GM19372 (cell line): ENCODE measurements around the gene DNAJB6.

Source experiments
- ATAC-seq: cut with Tn5 transposase; IDR thresholded peaks from one replicate; pipeline ENCODE4 v1.9.1; 2021; ENCODE audit warnings: mild to moderate bottlenecking, low read depth, moderate library complexity; ENCODE audit not compliant: unreplicated experiment

The DNAJB6 gene

DNA sequence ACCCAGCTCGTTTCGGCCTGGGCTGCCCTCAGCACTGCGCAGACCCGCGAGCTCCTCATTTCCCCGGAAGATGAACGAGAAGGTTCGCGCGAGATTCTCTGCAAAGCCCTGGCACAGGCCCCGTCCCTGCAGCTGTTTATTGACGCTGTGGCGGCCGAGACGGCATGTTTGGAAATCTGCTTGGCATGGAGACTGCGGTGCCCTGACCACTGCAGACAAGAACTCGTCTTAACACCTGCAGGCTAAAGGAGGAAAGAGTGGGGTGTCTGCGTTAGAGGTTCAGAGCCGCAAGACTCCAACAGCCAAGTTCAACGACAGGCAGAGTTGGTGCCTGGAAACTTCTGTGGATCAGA is 125.6 kb downstream of the DNAJB6 start:
- no peak for ATAC-seq

DNA sequence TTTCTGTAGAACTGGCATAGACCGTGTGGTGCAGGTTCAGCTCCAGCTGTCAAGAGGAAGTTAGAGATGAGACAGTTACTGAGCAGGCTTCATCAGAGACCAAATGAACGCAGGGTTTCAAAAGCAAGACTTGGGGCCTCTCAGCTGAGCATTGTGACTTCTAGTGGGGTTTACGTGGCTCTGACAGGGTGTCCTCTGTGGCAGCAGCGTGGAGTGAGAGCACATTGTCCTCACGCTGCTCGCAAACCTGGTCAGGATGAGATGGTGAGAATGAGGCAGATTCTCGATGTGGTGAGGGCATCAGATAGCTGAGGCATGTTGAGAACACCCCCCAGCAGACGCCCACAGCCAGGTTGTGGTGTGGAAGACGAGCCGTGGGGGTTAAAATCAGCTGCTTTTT is 126.0 kb downstream of the DNAJB6 start:
- no peak for ATAC-seq

DNA sequence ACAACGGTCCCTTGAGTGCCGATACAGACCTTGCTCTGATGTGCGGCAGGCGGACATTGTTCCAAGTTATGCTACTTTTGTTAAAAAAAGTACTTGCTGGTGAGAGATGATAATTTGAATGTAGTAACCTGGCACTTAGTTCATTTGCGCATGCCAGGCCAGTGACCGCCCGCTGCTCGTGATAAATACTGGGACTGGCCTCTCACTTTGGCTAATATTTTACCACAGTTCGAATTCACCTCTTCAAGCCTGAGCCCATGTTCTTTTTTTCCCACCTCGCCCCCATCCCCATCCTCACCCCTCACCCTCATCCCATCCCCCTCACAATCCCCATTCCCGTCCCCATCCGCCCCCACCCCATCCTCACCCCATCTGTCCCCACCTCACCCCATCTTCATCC is 126.4 kb downstream of the DNAJB6 start:
- no peak for ATAC-seq

DNA sequence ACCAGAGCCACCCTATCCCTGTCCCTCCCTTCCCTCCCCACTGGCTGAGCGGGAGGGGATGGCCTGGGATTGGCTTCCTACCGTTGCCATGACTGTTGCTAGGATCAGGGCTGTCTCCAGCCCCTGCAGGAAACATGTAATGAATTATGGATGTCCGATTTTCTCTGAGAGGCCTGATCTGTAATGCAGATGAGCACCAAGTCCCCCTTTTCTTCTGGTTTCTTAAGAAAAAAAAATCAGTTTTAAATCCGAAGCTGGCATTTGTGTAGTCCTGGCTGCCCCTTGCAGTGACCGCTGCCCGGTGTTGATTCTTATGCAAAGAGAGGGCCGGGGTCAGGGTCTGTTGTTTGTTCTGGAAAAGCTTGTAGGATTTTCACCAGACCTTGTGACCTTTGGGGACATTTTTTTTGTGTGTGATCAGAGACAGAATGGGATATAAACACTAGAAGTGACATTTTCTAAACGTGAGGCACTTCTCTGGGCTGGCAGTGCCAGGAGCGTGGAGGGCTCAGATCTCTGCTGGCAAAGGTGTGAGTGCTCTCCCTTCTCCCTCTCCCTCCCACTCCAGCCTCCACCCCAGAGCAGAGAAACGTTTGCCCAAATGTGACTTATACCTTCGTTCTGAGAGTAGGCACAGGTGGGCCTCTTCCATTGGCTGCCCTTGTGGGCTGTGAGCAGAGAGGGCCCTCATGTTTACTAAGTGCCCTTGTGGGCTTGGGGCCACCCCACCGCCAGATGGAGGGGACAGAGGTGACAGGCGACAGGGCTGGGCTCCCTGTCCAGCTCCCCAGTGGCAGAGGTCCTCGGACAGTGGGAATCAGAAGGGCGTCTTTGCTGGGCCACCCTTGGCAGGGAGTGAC is 127.5 kb downstream of the DNAJB6 start:
- no peak for ATAC-seq

DNA sequence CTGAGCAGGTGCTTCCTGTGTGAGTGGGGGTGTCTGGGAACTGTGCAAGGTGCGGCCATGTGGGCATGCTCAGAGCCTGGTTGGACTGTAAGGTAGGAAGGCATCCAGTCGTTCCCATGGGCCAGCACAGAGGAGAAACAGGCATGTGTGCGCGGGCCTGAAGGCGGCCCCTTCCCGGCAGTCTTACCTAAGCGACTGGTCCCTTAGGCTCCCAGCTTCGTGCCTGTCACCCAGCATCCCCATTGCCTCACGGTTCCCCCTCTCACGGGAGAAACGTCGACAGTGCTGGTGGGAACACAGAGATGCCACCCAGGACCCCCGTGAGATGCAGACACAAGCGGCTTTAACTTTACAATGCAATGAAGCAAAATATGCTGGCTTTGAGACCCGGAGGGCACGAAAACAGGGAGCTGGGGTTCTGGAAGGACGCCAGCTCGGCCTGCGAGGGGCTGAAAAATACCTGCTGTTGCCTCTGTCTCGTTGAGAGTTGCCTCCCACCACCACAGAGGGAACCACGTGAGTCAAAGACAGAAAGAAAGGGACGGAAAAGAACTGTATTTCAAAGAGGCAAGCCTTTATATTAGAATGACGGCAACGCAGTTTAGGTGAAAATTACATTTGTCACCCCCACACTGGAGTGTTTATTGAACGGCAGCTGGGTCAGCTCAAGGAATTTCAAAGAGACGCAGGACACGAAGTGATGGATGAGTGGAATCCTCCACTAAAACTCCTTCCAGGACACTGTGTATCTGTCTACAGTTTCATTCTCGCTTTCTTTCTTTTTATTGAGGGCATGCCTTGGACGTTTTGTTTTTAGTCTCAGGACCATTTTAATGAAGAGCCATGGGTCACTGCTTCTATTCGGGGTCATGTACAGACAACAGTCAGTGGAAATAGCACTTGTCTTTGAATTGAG is 128.4 kb downstream of the DNAJB6 start:
- no peak for ATAC-seq

DNA sequence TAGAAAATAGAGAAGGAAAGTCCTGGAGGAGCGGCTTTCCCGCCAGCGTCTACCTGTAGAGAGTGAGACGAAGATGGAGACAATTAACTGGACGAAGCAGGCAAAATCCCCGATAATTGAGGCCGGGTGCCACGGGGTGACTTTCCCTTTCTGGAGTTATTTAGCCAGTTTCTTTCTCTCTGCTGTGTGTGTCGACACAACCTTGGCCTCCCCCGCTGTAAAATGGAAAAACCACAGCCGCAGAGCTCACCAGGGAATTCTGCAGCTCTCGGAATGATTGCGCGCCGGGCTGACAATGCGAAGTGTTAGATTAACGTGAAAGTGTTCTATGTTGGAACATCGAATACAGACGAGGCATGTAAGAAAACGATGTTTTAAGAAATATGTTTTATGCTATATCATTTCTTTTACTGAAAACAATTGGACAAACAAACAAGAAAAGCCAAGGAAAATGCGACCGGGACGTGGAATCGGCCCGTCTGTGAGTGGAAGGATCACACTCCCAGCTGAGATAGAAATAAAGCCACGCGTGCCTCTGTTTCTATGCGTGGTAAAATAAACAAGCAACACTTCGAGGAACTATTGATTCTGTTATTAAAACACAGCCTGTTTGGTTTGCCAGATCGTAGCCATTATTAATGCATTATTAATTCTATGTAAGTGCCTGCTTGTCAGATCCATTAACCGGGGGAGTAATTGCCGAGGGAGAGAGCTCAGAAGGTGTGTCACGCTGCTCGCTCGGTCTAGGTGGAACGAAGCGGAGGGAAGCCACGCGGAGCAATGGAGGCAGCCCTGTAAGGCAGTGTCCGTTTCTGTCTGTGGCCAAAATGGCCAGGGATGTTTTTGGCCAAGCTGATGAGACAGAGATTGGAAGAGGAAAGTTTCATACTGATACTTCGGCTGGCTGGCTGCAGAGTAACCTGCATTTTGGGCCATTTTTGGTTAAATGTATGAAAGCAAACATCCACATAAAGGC is 129.4 kb downstream of the DNAJB6 start:
- ATAC-seq = no peak

DNA sequence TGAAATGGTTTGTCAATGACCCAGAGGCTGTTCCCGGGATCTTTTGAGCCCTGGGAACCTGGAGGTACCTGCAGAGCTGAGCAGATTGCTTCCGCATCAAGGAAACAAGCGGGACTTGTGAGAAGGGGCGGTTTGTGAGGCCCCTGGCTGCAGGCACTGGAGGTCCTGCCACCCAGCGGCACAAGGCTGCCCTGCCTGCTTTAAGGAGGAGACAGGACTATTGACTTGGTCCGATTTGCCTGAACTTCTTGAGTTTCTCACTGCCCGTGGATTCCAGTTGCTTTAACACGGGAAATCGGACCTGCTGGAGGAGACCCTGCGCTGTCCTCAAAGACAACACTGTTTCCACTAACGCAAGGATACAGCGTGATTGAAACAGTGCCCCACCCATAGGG is 130.1 kb downstream of the DNAJB6 start:
- ATAC-seq = no peak
